Activated CD4-positive, alpha-beta T cell treated with anti-CD3 and anti-CD28 coated beads for 1 hour (primary cell): ENCODE measurements around the gene ZNF280D.

Experiments
- DNase-seq: peaks from one replicate; pipeline ENCODE4 v3.0.0-alpha.2; 2020

Gene ZNF280D

DNA sequence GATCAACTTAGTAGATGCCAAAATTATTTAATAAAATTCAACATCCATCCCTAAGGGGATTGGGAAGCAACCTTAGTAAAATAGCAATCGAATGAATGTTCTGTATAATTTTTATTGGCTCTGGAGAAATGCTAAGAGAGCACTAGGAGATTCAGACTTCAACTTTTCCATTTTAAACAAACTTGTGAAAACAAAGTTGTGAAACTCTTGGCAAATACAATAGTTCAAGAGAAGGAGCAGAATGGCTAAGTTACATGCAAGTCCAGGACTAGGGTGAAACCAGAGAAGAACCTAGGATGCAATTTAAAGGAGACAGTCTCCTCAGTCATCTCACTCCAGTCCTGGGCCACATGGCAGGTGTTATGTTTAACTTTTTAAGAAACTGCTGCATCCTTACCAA, 16.7 kb upstream of the ZNF280D start:
- DNase-seq, result no peak

DNA sequence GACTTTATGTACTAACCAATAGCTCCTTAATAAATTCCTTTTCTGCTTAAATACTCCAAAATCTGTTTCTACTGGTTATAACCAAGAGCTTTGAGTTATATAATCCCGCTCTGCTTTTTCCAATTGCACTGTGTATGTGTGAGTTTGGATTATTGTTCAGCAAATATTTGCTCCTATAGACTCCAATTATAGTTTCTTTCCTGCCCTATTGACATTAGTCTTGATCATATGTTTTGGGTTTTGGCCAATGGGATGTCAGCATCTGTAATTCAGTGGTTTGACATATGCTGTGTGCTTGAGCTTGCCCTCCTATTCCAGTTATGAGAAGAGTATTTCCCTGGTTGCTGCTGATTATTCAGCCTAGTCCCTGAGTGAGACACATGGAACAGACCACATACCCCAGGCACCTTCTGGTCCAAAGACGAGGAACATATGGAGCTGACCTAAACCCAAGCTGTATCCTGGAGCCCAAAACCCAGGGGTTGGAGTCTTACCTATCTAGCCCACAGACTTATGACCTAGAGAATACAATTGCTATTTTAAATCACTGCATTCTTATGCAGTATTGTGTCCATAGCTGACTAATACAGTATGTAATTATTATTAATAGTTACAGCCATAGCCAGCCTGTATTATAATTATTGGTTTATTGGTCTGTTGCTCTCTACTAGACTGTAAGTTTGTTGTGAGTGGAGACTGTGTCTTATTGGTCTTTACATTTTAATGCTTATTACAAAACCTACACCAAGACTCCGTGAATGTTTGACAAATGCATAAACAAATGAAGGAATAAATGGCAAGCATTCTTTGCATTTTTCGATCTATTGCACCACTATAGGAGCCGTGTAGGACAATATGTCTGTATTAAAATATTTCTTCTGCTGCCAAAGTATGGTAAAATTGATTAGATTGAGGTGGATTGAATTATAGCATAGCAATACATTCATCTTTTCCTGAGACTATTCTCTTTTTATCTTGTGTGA, 11.7 kb upstream of the ZNF280D start:
- no peak for DNase-seq

- no peak for DNase-seq
These were observed 8.2 kb upstream of the ZNF280D start for GRCh38 chr15:56741541-56741940.

DNA sequence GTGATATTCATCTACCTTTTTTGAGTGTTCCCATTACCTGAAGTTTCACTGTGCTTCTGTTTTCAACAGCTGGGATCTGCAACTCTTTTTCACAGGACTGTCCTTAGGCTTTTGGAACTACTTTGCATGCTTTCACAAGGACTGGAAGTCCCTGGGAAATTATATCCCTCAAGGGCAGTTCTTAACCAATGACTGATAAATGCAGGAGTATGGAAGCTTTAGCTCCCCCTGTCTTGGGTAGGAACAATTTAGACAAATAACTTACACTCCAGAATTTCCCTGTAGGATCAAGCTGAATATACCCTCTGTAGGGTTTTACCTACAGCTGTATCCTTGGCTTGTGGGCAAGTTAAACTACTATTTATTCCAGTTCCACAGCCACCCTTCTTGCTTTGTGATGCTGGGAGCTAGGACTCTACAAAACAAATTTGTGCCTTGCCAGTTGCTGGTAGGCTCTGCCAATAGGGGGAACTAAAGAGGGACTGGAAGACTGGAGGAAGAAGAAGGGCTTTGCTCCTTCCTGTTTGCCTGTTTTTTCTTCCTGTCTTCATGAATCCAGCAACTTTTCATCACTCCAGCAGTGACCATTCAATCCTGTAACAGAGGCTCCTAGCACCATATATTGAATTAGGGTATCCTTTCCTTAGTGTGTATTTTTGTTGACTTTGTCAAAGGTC, 6.8 kb upstream of the ZNF280D start:
- DNase-seq, result no peak

- no peak for DNase-seq
These were observed 6.2 kb upstream of the ZNF280D start for GRCh38 chr15:56739474-56739873.

- DNase-seq, result no peak
These were observed 4.5 kb upstream of the ZNF280D start for GRCh38 chr15:56737791-56738190.

DNA sequence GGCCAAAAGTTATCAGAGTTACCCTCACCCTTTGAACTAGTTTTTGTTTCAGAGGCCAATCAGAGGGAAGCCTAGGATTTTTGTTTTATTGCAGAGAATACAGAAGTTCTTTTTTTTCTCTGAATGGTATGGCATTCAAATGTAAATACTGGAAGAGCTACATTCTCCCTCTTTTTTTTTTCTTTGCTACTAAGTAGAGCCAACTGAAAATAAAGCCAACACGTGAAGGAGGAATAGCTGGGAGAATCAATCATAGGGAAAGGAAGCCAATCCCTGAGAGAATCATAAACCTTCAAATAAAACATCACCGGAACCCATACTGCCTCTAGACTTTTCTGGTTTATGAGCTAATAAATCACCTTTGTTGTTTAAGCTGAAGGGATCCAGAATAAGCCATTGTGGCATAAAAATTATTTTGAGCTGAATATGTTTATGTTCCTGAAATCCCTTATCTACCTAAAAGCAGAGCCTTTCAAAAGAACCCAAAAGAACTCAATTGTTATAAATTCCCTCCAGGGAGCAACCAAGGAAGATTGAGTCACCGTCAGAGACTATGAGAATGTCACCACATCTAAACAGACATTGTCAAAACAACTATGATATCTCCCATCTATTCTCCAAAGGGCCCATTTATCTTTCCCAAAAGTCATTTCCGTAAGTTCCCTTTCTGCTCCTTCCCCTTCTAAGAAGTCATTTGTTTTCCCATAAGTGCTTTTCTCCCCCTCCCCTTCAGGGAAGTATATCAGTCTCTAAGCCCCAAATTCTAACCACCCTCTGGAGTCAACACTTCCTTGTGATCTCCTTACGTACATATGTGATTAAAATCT, 3.8 kb upstream of the ZNF280D start:
- no peak for DNase-seq

GRCh38 chr15:56736308-56736707, 3.0 kb upstream of the ZNF280D start:
- DNase-seq, result no peak

- DNase-seq, result no peak
These were observed 2.3 kb upstream of the ZNF280D start for GRCh38 chr15:56735589-56735988.

DNA sequence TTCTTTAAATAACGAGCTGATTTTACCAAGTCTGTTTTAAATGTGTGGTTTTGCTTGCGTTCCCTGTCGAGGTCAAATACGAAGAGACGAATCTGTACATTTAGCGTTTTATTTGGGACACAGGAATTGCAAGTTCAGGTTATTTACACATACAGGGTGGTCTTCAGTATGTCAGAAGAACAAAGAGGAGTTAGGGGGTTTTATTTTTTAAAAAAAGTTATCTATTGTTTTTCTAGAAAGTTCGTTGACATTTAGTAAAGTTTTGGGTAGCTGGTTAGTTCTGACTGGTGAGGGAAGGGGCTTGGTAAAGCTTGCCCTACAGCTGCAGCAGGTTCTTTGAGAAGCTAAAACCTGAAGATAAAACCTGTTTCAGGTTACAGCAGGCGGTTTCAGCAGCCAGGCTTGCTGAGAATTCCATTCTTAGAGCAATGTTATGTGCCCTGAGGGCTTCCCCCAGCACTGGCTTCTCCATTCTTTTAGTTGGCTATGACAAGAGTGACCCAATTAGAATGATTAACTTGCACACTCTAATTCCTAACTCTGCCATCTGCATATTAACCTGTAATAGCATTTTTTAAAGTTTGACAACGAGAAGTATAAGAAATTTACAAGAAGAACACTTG, 815 bp upstream of the ZNF280D start:
- DNase-seq, result no peak

- no peak for DNase-seq
These were observed 498 bp downstream of the ZNF280D start for GRCh38 chr15:56732886-56733135.

DNA sequence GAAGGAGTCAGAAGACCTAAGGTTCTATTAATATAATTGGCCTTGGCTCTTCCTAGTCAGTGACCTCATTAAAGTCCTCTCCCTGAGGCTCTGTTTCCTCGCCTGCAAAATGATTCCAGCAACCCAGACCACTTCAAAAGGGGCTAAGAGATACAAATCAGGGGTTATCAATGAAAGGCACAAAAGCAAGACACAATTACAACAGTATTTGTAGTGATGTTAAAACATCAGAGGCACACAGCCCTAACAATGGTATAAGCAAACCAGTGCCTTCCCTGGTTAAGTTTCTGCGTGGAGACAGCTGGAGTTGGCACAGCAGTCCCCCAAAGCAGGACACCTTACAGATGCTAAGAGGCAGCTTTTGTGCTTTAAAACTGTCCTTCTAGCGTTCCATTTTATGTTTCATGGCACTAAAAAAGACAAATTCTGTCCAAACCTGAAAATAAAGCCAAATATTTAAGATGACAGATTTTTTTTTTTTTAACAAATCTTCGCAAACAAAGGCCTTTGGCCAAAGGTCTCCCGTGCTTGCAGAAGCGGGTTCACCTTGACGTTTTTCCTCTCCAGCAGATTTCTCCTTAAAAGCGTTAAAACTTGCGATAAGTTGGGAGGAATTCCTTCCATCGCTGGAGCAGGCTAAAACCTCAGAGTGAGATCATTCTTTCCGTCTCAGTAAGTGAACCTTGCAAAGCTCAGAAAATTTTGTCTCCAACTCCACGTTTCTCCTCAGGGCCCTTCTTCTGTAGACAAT, 999 bp downstream of the ZNF280D start:
- no peak for DNase-seq

GRCh38 chr15:56731548-56731947, 1.8 kb downstream of the ZNF280D start:
- no peak for DNase-seq

DNA sequence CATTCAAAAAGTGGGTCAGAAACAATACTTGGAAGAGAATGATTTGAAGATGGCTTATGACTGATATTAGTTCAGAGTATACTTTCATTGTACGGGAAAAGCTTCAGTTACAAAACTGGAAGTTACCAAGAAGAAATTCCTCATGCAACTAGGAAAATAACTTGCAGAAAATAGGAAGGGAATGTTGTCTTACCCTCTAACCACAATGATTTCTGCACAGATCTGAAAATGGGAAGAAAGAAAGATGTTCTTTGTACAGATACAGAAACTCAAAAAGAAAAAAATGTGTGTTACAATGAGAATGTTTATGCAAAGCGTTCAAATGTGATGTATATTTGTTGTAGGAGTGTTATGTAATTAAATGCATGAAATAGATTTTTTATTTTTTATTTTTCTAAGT, 3.7 kb downstream of the ZNF280D start:
- no peak for DNase-seq

DNA sequence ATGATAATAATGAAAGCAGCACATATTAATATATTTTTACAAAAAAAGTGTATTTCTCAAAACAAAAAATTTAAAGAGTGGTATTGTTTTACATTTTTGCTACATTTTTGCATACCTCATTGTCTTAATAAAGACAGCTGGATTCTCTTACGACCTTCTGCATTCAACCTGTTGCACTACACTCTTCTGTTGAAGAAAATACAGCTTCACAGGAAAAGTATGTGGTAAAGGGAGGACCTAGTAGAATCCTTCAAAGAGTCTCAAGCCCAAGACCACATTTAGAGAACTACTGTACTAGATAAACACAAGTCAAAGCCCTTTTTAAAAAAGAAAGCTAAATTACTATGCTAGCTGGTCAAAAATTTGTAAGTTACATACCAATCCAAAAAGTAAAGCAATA, 7.9 kb downstream of the ZNF280D start:
- DNase-seq, result no peak

DNA sequence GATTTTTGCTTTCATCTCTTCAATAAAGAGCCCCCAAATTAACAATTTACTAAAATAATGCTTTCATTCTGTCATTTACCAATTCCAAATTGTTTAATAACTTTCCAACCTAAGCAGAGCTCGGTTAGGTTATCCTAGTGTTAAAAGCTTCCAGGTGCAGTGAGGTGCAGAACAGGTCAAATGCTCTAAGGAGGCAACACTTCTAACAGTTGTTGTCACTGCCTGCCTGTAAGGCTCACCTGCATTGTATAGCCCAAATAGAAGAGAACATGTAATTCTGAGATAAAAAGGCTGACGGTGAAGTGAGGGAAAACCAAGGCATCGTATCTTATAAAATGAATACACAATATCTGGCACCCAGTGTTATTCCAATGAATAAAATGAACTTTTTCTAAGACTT, 9.1 kb downstream of the ZNF280D start:
- DNase-seq, result no peak

DNA sequence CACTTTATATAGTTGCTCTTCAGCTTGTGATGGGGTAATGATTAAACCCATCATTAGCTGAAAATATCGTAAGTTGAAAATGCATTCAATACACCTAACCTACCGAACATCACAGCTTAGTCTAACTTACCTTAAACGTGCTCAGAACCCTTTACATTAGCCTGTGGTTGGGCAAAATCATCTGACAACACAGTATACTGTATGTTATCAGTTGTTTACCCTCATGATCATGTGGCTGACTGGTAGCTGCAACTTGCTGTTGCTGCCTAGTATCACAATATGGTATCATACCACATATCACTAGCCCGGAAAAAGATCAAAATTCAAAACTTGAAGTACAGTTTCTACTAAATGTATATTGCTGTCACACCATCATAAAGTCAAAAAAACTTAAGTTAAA, 9.5 kb downstream of the ZNF280D start:
- DNase-seq, result no peak

GRCh38 chr15:56719774-56720555, 13.3 kb downstream of the ZNF280D start:
- DNase-seq, result no peak

DNA sequence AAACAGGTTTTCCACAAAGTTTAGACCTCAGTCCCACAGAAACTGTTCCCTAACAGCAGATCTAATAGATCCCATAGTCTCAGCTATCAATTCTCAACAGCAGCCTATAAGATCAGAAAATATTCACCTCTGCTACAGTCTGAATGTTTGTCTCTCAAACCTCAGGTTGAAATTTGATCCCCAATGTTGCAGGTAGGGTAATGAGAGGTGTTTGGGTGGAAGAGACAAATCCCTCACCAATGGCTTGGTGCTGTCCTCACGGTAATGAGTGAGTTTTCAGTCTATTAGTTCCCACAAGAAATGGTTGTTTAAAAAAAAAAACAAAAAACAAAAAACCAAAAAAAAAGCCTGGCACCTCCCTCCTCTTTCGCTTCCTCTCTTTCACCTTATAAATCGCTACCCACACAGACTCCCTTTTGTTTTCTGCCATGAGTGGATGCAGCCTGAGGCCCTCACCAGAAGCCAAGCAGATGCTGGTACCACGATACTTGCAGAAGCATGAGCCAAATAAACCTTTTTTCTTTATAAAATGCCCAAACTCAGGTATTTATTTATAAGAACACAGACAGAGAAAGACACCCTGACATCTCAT, 14.2 kb downstream of the ZNF280D start:
- DNase-seq, result no peak

DNA sequence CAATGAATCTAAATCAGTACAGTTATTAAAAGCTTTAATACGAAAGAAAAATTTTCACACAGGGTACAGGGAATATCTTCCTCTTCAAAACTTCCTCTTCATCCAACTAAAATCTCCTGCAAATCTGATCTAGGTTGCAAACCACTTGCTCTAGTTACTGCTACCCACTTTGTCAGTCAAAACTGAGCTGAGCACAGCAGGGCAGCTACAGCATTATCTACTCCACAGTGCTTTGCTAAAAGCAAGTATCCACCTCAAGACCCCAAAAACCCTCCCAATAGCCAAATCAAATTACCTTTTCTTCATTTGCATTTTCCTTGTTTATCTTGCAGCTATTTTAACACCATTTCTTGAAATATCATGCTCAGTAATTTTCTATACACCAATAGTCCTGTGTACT, 14.7 kb downstream of the ZNF280D start:
- no peak for DNase-seq

GRCh38 chr15:56716334-56716733, 17.0 kb downstream of the ZNF280D start:
- no peak for DNase-seq
